ENCODE data around the gene CTBP2.

CTBP2 gene

DNA sequence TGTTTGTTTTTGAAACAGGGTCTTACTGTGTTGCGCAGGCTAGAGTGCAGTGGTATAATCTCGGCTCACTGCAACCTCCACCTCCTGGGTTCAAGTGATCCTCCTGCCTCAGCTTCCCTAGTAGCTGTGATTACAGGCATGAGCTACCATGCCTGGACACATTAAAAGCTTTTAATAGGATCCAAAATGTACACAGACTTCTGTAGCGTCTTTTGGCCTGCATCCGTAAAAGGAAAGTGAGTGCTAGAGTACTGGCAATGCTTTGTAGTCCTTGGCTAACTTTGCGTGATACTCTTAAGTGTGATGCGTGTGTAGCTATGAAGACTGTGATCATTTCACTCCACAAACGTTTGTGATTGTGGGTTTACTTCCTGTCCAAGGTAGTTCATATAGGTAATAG, 205.1 kb downstream of the CTBP2 start:
- DNase-seq: no peak

DNA sequence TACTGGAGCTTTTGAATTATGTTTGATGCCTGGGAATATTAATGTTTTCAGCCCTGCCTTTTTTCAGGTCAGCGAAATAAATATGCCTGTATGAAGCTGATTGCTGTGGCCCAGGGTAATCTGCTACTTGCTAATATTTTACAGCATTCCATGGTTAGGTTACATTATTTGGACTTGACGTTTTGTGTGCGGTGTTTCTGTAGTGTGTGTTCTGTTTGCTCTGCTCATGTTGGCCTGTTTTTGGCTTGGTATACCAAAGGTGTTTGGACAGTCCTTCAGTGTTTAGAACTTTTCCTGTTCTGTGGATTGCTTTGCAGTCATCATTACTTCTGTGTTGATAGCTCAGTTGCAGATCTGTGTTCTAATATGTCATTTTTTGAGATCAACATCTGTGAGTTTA, 206.9 kb downstream of the CTBP2 start:
- DNase-seq: no peak

DNA sequence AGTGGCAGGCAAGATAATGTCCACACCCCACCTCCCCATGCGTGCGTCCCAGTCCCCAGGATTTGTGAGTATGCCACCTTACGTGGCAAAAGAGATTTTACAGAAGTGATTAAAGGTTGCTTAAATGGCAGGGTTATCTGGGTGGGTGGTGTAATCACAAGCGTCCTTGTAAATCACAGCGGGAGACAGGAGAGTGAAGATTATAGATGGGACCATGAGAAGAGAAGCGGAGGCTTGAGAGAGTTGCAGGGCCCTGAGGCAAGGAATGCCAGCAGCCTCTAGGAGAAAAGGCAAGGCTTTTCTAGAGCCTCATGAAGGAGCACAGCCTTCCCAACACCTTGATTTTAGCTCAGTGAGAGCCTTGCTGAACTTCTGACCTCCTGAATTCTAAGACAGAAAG, 208.2 kb downstream of the CTBP2 start:
- DNase-seq: no peak

DNA sequence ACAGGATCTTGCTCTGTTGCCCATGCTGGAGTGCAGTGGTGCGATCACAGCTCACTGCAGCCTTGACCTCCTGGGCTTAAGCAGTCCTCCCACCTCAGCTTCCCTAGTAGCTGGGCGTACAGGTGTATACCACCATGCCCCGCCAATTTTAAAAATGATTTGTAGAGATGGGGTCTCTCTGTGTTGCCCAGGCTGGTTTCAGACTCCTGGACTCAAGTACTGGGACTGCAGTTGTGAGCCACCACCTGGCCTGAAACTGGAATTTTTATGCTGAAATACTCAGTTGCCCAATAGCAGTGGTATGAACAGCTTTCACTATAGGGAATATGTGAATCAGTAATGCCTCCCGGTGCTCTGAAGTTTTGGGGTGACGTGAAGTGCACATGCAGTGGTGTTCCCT, 210.8 kb downstream of the CTBP2 start:
- DNase-seq: no peak

DNA sequence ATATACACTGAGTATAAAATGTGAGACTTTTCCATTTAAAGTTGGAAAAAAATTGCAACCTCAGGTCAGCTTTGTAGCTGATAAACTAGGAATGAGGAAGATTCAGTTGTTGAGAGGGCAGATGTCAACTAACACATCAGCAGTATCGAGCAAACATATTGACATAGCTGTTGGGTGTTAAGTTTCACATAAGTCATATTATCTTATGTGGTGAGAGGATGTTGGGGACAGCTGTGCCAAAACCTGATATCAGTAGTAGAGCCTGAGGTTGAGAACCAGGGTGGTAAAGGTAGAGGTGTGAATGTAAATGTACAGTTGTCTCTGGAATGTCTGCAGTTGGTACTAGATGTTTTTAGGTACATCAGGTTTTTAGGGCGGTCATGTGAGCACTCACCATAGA, 213.4 kb downstream of the CTBP2 start:
- no peak for DNase-seq

DNA sequence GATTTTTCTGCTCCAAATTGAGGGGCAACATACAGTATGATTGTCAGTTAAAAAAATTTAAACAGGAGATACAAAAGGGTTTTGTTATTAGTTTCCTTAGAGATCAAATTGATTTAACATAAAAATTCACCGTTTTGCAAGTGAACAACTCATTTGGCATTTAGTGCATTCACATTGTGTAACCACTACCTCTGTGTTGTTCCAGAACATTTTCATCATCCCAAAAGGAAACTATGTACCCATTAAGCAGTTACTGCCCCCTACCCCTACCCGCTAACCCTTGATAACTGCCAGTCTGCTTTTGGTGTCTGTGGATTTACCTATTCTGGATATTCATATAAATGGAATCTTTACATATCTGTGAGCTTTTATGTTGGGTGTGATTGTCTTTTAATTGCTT, 215.4 kb downstream of the CTBP2 start:
- DNase-seq: no peak

DNA sequence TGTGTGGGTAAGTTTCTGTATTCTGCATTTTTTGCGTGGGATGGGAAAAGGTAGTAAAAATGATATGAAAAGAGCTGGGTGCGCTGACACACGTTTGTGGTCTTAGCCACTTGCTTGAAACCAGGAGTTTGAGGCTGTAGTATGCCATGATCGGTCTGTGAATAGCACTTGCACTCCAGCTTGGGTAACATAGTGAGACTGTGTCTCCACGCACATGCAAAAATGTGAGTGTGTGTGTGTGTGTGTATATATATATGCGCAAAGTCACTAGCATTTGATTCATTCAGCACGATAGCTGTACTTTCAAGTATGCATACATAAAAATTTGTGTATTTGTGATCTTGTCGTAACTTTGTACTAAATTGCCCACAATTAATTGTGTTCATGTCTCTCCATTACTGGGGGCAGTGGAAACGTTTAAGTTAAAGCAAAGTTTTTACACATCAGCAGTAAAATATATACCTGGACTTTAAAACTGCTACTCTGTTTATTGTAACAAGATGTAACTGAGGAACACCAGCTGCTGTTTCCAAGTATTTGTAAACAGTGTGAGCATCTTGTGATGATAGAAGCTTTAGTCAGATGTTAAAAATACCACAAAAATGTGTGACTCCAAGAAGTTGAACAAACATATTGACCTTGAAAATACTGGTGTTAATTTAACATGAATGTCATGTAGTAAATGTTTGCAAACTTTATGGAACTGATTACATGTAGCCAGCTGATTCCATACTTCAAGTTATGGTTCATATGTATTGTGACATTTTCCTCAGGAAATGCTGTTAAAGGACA, 216.9 kb downstream of the CTBP2 start:
- DNase-seq: peak; percentile 12

DNA sequence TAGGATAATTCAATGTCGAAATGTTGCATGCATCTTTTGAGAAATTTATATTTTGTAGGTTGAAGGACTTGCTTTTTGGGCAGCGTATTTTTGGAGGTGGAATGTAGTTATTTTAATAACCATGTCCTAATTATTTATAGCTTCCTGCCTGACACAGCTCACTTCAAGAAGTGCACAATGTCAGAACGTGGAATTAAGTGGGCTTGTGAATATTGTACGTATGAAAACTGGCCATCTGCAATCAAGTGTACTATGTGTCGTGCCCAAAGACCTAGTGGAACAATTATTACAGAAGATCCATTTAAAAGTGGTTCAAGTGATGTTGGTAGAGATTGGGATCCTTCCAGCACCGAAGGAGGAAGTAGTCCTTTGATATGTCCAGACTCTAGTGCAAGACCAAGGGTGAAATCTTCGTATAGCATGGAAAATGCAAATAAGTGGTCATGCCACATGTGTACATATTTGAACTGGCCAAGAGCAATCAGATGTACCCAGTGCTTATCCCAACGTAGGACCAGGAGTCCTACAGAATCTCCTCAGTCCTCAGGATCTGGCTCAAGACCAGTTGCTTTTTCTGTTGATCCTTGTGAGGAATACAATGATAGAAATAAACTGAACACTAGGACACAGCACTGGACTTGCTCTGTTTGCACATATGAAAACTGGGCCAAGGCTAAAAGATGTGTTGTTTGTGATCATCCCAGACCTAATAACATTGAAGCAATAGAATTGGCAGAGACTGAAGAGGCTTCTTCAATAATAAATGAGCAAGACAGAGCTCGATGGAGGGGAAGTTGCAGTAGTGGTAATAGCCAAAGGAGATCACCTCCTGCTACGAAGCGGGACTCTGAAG, 217.8 kb downstream of the CTBP2 start:
- DNase-seq: no peak

DNA sequence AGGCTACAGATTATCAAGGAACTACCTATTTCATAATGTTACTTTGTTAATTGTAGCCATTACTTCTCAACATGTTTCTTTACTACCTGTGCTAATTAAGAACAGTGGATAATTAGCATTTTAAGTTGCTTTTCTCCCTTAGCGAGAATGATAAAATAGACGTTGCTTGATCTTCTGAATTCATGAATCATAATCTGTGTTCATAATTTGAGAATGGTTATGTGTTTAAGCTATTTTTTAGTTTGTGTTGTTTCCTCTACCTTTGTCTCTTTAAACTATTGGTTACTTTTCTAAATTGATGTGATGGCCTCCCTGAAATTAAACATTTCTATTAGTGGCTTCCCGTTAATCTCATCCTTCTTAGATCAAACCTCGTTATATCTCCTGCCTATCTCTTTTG, 218.5 kb downstream of the CTBP2 start, which contains the start of gene ZRANB1:
TSS of gene ZRANB1 (plus strand) at position 301 of the 400 bp plus-strand sequence. CDS start 371 bp downstream, outside the sequence.
- no peak for DNase-seq

DNA sequence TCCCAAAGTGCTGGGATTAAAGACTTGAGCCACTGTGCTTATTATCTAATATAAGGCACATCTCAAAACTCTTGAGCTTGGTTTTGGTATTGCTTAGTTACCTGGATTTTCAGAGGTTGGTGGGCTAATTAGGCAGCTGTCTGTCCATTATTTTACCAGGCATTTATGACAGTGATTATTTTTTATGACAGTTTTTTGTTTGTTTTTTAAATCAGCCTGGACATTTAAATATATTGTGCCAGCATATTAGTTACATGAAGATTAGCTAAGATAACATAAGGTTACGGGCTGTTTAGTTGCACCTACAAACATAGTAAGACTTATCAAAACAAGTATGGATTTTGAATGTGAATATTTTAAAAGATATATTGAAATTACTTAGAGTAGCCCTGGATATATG, 221.1 kb downstream of the CTBP2 start:
- no peak for DNase-seq

DNA sequence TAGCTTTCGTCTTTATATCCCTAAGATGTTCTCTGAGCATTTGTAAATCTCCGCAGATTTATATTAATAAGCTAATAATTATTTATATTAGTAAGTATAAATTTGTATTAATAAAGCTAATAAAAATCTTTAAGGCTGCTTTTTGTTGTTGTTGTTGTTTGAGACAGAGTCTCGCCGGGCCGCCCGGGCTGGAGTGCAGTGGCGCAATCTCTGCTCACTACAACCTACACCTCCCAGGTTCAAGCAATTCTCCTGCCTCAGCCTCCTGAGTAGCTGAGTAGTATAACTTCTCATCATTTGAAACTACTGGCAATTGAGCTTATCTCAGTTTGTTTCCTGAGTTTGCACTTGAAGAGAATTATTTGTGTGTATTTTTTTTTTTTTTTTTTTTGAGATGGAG, 223.6 kb downstream of the CTBP2 start:
- DNase-seq: no peak

DNA sequence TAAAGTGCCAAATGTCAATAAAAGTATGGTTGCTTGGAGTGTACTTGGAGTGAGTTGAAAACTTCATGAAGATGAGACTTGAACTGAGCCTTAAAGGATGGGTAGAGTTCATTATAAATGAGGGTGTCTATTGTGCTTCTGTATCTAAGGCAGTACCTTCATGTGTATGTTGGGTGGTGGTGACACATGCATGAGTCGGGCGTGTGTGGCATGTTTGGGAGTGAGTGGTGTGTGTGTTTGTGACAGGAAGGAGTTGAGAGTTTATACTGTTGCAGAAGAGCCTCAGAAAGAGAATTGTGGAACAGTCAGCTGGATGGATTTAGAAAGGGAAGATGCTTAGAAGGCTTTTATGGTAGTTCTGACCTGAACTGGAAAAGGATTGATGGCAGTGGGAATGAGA, 224.4 kb downstream of the CTBP2 start:
- peak; percentile 47 for DNase-seq

Data from activated CD4-positive, alpha-beta T cell treated with anti-CD3 and anti-CD28 coated beads for 48 hours (primary cell).